Stomach (tissue), 4 donors: ENCODE measurements around the gene GALNT18.

Experiments used
- EP300 ChIP-seq: sonication (generic); formaldehyde crosslinking; IDR thresholded peaks from one replicate; pipeline ENCODE4 v1.6.1; 2017; ENCODE audit warnings: antibody characterized with exemption
- POLR2AphosphoS5 ChIP-seq, 3 donors: sonication (generic); formaldehyde crosslinking; IDR thresholded peaks; one replicate each; pipeline ENCODE4 v1.6.1; 2016; ENCODE audit warnings: antibody characterized with exemption in 3 of 3

GRCh38 chr11:11446967-11447366, 174.8 kb downstream of the GALNT18 start:
- TF ChIP-seq EP300 (no peak), POLR2AphosphoS5 (IDR thresholded peaks at IDR 0.05) (no peak)
